Suprapubic skin (tissue), 3 donors: ENCODE results near the gene TUBB6.

Experiments used
- CTCF ChIP-seq, 2 donors: fragments of 200-600 bp in 1 of 2; fragments of 450-650 bp in 1 of 2; sonication (generic) in 1 of 2; IDR thresholded peaks; one replicate each; pipeline ENCODE4 v1.5.1; 2016 to 2019; ENCODE audit warnings: antibody characterized with exemption in 2 of 2, mild to moderate bottlenecking in 1 of 2, moderate library complexity in 1 of 2
- EP300 ChIP-seq: sonication (generic); formaldehyde crosslinking; IDR thresholded peaks from one replicate; pipeline ENCODE4 v1.6.1; 2017; ENCODE audit warnings: antibody characterized with exemption
- POLR2A ChIP-seq, 2 donors: fragments of 450-650 bp; IDR thresholded peaks; one replicate each; pipeline ENCODE4 v1.6.1; 2017; ENCODE audit warnings: antibody characterized with exemption in 2 of 2, mild to moderate bottlenecking in 2 of 2, moderate library complexity in 2 of 2

- TF ChIP-seq POLR2A (IDR thresholded peaks at IDR 0.05) (no peak), EP300 (no peak), CTCF (IDR thresholded peaks at IDR 0.05) (no peak)
Measured at GRCh38 chr18:12293831-12294230, 14.2 kb upstream of the TUBB6 start.
